ENCODE measurements around the gene FAM193A.

Gene FAM193A

GRCh38 chr4:2497931-2498330, 38.5 kb upstream of the FAM193A start:
- no peak for TF ChIP-seq POLR2AphosphoS5 (IDR thresholded peaks at IDR 0.05; ENCODE audit: low read depth, low read length)
- TF ChIP-seq TAF1 (IDR thresholded peaks at IDR 0.05; ENCODE audit: borderline replicate concordance, insufficient read depth, low read length) = no peak
- no peak for TF ChIP-seq SIN3A (IDR thresholded peaks at IDR 0.05; ENCODE audit: borderline replicate concordance, insufficient read depth, low read length)
- no peak for TF ChIP-seq REST (IDR thresholded peaks at IDR 0.05; ENCODE audit: insufficient read depth in 1 of 2, low read depth in 2 of 2, low read length in 2 of 2)
- no peak for TF ChIP-seq FOXP2 (optimal IDR thresholded peaks at IDR 0.05; ENCODE audit: borderline replicate concordance, extremely low read depth, extremely low read length, insufficient read depth)

GRCh38 chr4:2500547-2500946, 35.9 kb upstream of the FAM193A start:
- TF ChIP-seq REST (IDR thresholded peaks at IDR 0.05; ENCODE audit: insufficient read depth in 1 of 2, low read depth in 2 of 2, low read length in 2 of 2) = no peak
- TF ChIP-seq SIN3A (IDR thresholded peaks at IDR 0.05; ENCODE audit: borderline replicate concordance, insufficient read depth, low read length) = no peak
- no peak for TF ChIP-seq TAF1 (IDR thresholded peaks at IDR 0.05; ENCODE audit: borderline replicate concordance, insufficient read depth, low read length)
- no peak for TF ChIP-seq FOXP2 (optimal IDR thresholded peaks at IDR 0.05; ENCODE audit: borderline replicate concordance, extremely low read depth, extremely low read length, insufficient read depth)
- no peak for TF ChIP-seq POLR2AphosphoS5 (IDR thresholded peaks at IDR 0.05; ENCODE audit: low read depth, low read length)

DNA sequence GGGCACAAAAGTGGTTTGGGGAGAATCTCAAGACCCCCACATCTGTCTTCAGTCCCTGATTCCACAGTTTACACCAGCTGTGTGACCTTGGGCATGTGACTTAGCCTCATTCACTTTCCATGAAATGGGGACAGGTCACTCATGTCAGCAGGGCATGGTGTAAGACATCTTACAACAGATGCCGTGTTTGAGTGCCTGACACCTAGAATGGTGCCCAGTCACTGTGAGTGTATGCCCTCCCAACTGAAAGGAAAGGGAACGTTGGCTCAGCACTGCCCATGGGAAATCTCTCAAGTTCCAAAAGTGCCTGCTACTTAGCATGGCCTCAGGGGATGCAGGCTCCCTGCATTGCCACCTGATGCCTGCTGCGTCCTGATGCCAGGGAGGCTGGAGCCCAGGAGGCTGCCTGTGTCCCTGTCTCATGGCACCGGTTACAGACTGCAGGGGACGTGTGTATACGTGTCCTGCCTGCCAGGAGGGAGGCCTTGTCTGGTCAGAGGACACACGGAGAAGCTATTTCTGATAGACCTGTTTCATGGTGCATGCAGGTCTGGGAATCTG, 35.3 kb upstream of the FAM193A start:
- TF ChIP-seq SIN3A (IDR thresholded peaks at IDR 0.05; ENCODE audit: borderline replicate concordance, insufficient read depth, low read length) (no peak), FOXP2 (optimal IDR thresholded peaks at IDR 0.05; ENCODE audit: borderline replicate concordance, extremely low read depth, extremely low read length, insufficient read depth) (no peak), TAF1 (IDR thresholded peaks at IDR 0.05; ENCODE audit: borderline replicate concordance, insufficient read depth, low read length) (no peak), POLR2AphosphoS5 (IDR thresholded peaks at IDR 0.05; ENCODE audit: low read depth, low read length) (no peak), REST (IDR thresholded peaks at IDR 0.05; ENCODE audit: insufficient read depth in 1 of 2, low read depth in 2 of 2, low read length in 2 of 2) (no peak)

GRCh38 chr4:2503809-2504208, 32.6 kb upstream of the FAM193A start:
- no peak for TF ChIP-seq FOXP2 (optimal IDR thresholded peaks at IDR 0.05; ENCODE audit: borderline replicate concordance, extremely low read depth, extremely low read length, insufficient read depth)
- no peak for TF ChIP-seq POLR2AphosphoS5 (IDR thresholded peaks at IDR 0.05; ENCODE audit: low read depth, low read length)
- no peak for TF ChIP-seq REST (IDR thresholded peaks at IDR 0.05; ENCODE audit: insufficient read depth in 1 of 2, low read depth in 2 of 2, low read length in 2 of 2)
- TF ChIP-seq SIN3A (IDR thresholded peaks at IDR 0.05; ENCODE audit: borderline replicate concordance, insufficient read depth, low read length) = no peak

DNA sequence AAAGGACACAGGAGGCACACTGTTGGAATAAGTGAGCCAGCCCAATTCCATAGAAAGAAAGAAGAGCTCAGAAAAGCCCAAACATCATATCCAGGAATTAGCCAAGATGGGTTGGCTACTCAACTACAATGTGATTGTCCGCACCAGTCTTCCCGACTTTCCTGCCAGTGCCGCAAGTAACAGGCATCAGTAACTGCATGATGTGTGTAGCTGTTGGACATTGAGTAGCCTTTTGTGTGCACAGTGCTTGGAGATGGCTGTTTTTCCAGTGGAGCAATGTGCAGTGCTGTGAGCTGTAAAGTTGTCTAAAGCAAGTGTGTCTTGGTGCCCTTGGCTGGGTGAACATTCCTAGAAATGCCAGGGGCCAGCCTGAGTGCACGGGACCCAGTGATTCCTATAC, 29.2 kb upstream of the FAM193A start:
- TF ChIP-seq SIN3A (IDR thresholded peaks at IDR 0.05; ENCODE audit: borderline replicate concordance, insufficient read depth, low read length) (no peak), POLR2AphosphoS5 (IDR thresholded peaks at IDR 0.05; ENCODE audit: low read depth, low read length) (no peak), TAF1 (IDR thresholded peaks at IDR 0.05; ENCODE audit: borderline replicate concordance, insufficient read depth, low read length) (no peak), REST (IDR thresholded peaks at IDR 0.05; ENCODE audit: insufficient read depth in 1 of 2, low read depth in 2 of 2, low read length in 2 of 2) (no peak), FOXP2 (optimal IDR thresholded peaks at IDR 0.05; ENCODE audit: borderline replicate concordance, extremely low read depth, extremely low read length, insufficient read depth) (no peak)
